ENCODE measurements around the gene ZCCHC24. TPM values are rescaled to one million over a fixed set of nuclear protein-coding genes. Genes with fewer than 3 reads are reported as not detected.
A peak's percentile ranks its signal among the peaks of the same experiment; 100 is the strongest.

Gene ZCCHC24
- total RNA-seq, 1 donor from 2014 or later = 34.7 TPM

DNA sequence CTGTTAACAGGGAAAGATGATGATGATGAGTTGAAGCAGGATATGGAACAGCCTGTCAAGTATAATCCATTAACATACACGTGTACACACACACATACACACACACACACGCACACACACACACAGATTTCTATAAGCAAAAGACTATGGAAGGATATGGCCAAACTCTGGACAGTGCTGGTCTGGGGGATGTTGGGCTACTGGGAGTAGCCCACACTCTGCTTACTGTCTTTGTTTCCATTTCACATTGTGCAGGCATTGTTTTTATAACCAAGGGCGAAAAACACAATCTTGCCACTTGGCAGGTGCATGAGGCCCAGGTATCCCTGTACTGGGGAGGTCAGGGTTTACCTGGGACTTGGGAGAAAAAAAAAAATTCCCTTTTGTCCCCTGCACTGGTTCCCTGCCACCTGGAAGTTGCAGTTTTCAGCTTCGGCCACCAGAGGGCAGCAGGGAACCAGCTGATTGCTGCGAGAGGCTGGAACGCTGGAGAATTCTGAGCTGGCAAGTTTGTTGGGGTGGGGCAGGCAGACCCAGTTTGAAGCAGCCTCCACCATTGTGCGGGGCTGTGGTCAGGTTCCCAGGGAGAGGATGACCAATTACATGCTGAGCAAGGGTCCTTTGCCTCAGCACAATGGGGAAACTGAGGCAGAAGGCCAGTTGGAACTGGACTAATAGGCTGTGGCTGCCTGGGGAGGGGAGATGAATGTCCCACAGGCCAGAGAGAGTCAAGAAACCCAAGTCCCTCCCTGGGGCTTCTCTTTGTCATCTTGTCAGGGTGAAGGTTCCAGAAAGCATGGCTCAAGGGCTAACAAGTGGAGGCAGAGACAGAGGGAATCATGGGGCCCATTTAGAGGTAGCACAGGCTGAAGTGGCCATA is 70.9 kb downstream of the ZCCHC24 start:
- H3K4me3 ChIP-seq = no peak overlapping the region
- peak; percentile 81 to 82 for ATAC-seq
- intact Hi-C loops (cut with DNase I) = loop anchor here (10.0 kb wide), 1 partner anchor 90 kb away; no protein-coding TSS in a partner anchor

GRCh38 chr10:79372871-79373270 is 72.6 kb downstream of the ZCCHC24 start:
- H3K9me3 ChIP-seq = no peaks in the 10 kb centered on the region
- H3K4me3 ChIP-seq = no peak overlapping the region
- peaks cover 5% of the 10 kb centered on the region for H3K4me1 ChIP-seq
- no peaks in the 10 kb centered on the region for H3K36me3 ChIP-seq
- H3K27me3 ChIP-seq (ENCODE audit: low read depth) = no peaks in the 10 kb centered on the region
- no peak for ATAC-seq
- DNase-seq = no peak
- TF ChIP-seq, protein P1, sequence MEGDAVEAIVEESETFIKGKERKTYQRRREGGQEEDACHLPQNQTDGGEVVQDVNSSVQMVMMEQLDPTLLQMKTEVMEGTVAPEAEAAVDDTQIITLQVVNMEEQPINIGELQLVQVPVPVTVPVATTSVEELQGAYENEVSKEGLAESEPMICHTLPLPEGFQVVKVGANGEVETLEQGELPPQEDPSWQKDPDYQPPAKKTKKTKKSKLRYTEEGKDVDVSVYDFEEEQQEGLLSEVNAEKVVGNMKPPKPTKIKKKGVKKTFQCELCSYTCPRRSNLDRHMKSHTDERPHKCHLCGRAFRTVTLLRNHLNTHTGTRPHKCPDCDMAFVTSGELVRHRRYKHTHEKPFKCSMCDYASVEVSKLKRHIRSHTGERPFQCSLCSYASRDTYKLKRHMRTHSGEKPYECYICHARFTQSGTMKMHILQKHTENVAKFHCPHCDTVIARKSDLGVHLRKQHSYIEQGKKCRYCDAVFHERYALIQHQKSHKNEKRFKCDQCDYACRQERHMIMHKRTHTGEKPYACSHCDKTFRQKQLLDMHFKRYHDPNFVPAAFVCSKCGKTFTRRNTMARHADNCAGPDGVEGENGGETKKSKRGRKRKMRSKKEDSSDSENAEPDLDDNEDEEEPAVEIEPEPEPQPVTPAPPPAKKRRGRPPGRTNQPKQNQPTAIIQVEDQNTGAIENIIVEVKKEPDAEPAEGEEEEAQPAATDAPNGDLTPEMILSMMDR (IDR thresholded peaks at IDR 0.05) = no peak
- intact Hi-C loops (cut with DNase I) = loop anchor here (10.0 kb wide), 1 partner anchor 92 kb away; no protein-coding TSS in a partner anchor
- no peak overlapping the region for H3K27ac ChIP-seq

More for the DNA sequence above, 70.9 kb downstream of the ZCCHC24 start:
- no peaks in the 10 kb centered on the region for H3K36me3 ChIP-seq
- no peaks in the 10 kb centered on the region for H3K9me3 ChIP-seq
- no peaks in the 10 kb centered on the region for H3K27me3 ChIP-seq (ENCODE audit: low read depth)
- TF ChIP-seq, protein P1 (IDR thresholded peaks at IDR 0.05) = peak; percentile 99
- H3K27ac ChIP-seq = no peak overlapping the region
- H3K4me1 ChIP-seq = peaks cover 8% of the 10 kb centered on the region
- DNase-seq = peak; percentile 87

DNA sequence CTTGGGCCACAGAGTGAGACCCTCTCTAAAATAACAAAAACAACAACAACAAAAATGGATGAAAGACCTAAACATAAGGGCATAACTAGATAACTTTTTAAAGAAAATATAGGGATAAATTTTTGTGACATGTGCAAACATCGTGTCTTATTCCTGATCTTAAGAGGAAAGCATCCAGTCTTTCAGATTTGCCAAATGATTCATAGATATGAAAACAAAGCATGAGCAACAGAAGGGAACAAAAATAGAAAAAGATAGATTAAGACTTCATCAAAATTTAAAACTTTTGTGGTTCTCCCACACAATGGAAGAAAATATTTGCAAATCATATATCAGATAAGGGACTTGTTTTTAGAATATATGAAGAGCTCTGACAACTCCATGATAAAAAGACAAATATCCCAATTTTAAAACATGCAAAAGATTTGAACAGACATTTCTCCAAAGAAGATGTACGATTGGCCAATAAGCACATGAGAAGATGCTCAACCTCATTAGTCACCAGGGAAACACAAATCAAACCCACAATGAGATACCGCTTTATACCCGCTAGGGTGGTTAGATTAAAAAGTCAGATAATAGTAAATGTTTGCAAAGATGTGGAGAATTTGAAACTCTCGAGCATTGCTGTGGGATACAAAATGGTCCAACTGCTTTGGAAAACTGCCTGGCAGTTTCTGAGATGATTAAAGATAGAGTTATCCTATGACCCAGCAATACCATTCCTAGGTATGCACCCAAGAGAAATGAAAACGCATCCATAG is 77.8 kb downstream of the ZCCHC24 start:
- H3K4me1 ChIP-seq = no peaks in the 10 kb centered on the region
- TF ChIP-seq, protein P1 (IDR thresholded peaks at IDR 0.05) = no peak
- ATAC-seq = no peak
- H3K27ac ChIP-seq = no peak overlapping the region
- no peaks in the 10 kb centered on the region for H3K9me3 ChIP-seq
- H3K36me3 ChIP-seq = no peaks in the 10 kb centered on the region
- DNase-seq = no peak
- H3K4me3 ChIP-seq = no peak overlapping the region
- H3K27me3 ChIP-seq (ENCODE audit: low read depth) = no peaks in the 10 kb centered on the region
- intact Hi-C loops (cut with DNase I) = no loop called here

DNA sequence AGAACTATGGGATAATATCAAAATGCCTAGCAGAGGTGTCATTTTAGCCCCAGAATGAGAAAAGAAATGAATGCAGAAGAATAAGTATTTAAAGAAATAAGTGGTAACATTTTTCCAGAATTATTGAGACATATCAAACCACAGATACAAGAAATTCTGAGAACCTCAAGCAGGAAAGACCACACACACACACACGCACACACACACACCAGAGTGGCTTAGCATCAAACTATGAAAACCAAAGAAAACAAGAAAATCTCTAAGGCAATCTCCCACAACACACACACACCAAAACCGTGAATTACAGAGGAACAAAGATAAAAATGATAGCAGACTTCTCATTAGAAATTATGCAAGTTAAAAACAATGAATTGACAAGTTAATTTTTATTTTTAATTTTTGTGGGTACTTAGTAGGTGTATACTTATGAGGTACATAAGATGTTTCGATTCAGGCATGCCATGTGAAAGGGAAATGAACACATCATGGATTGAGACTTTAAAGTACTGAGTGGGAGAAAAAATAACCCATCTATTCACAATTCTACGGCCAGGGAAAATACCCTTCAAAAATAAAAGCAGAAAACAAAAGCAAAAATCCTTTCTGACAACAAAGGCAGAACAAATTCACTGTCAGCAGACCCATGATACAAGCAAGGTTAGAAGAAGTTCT is 83.6 kb downstream of the ZCCHC24 start:
- ATAC-seq (no peak), DNase-seq (no peak)
- intact Hi-C loops (cut with DNase I) = no loop called here
- Histone ChIP-seq H3K4me1 (no peaks in the 10 kb centered on the region), H3K4me3 (no peak overlapping the region), H3K27ac (no peak overlapping the region), H3K9me3 (no peaks in the 10 kb centered on the region), H3K27me3 (ENCODE audit: low read depth) (no peaks in the 10 kb centered on the region), H3K36me3 (no peaks in the 10 kb centered on the region)
- TF ChIP-seq, protein P1 (IDR thresholded peaks at IDR 0.05) = no peak
